Omental fat pad (tissue), 4 donors: ENCODE results near the gene MUC4. TPM values are rescaled to one million over a fixed set of nuclear protein-coding genes. Genes with fewer than 3 reads are reported as not detected.
"Not testable (repeated sequence)": the region's sequence is repeated elsewhere in the genome, so short reads cannot be mapped to it uniquely, and the experiment has no call there.

ENCODE experiments used
- ATAC-seq: fragments of 150-250 bp; one replicate; pipeline ENCODE4 v1.9.1; 2016; ENCODE audit warnings: mild to moderate bottlenecking, moderate library complexity; ENCODE audit not compliant: low FRiP score
- DNase-seq: peaks from one replicate; pipeline ENCODE4 v3.0.0-alpha.2; 2019; ENCODE audit warnings: low spot score
- total RNA-seq, 4 donors: library from RNA; depleted of rRNA; stranded (reverse); fragments of >200 nt; gene quantifications; one replicate each; pipeline ENCODE4 v1.1.0, GENCODE V29; 2016
- TF ChIP-seq, protein P1 (sequence below), 3 donors: fragments of 450-650 bp; IDR thresholded peaks; one replicate each; pipeline ENCODE4 v1.5.1; 2016 to 2017; ENCODE audit warnings: antibody characterized with exemption in 3 of 3, mild to moderate bottlenecking in 3 of 3, moderate library complexity in 2 of 3

The MUC4 gene
- total RNA-seq, 4 donors from 2014 or later, result 0.09 TPM; not detected in 3

DNA sequence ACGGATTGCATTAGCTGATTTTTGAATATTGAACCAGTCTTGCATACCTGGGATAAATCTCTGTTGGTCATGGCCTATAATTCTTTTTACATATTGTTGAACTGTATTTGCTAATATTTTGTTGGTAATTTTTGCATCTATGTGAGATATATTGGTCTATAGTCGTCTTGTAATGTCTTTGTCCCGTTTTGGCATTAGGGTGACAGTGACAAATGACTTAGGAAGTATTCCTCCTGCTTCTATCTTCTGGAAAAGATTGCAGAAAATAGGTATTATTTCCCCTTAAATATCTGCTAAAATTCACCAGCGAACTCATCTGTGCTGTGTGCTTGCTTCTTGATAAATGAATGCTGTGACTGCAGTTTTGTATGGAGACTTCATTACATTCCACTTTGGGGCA lies 67.3 kb downstream of the MUC4 start:
- DNase-seq (no peak), ATAC-seq (no peak)
- TF ChIP-seq, protein P1, sequence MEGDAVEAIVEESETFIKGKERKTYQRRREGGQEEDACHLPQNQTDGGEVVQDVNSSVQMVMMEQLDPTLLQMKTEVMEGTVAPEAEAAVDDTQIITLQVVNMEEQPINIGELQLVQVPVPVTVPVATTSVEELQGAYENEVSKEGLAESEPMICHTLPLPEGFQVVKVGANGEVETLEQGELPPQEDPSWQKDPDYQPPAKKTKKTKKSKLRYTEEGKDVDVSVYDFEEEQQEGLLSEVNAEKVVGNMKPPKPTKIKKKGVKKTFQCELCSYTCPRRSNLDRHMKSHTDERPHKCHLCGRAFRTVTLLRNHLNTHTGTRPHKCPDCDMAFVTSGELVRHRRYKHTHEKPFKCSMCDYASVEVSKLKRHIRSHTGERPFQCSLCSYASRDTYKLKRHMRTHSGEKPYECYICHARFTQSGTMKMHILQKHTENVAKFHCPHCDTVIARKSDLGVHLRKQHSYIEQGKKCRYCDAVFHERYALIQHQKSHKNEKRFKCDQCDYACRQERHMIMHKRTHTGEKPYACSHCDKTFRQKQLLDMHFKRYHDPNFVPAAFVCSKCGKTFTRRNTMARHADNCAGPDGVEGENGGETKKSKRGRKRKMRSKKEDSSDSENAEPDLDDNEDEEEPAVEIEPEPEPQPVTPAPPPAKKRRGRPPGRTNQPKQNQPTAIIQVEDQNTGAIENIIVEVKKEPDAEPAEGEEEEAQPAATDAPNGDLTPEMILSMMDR (IDR thresholded peaks at IDR 0.05), result no peak

DNA sequence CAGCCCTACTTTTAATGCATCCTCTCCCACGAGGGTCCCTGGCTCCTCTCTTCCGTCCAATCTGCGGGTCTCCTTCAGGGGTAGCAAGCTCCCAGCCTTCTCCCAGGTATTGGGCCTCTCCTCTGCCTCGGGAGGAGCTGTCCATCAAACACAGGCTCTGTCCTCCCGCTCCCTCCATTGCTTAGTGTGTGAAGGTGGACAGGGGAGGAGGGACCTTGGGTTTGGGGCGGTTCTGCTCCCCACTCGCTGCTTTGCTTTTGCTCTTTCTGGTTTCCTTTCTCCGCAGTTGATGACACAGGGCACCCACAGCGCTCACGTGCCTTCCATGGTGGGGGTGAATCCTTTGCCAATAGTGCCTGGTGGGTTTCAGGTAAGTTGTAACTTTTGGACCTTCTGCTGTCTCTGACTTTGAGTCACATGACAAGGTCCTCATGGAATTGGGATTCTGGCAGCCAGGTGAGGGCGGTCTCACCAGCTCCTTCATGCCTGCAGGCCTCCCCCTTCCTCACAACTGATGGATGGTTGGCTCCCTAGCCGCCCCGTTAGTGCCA lies 72.1 kb downstream of the MUC4 start:
- TF ChIP-seq, protein P1 (IDR thresholded peaks at IDR 0.05), result no peak
- no peak for DNase-seq
- ATAC-seq, result no peak

DNA sequence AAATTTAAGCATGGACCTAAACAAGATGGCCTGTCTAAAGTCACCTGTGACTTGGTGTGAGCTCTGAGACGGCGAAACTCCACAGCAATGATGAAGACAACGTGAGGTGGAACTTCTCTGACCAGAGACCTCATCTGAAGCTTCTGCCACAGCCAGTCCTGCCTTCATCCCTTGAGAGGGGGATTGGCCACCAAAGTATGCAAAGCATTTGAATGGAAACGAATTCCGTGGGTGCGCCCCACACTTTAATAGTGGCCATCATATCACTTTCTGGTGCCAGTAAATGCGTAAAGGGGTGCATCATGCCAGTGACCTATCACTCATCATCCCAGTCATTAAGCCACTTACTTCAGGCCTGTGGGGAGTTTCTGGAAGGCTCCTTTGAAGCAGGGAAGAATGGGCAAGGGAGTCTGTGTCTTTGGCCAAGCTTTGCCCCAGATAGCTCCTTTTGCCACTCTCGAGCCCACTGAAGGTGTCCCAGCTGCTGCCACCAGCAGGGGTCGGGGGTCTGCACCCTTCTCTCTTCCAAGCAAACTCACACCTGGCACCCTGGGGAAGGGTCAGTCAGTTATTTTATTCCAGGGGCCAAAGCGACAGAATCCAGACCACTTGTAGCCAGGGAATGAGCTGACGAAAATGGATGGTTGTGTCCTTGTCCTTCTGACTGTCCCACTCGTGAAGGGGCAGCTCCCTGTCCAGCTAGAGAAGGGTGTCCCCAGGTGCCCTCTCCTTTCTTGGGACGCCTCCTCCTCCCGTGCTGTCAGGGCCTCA lies 73.3 kb downstream of the MUC4 start:
- no peak for ATAC-seq
- TF ChIP-seq, protein P1 (IDR thresholded peaks at IDR 0.05), result no peak
- no peak for DNase-seq

DNA sequence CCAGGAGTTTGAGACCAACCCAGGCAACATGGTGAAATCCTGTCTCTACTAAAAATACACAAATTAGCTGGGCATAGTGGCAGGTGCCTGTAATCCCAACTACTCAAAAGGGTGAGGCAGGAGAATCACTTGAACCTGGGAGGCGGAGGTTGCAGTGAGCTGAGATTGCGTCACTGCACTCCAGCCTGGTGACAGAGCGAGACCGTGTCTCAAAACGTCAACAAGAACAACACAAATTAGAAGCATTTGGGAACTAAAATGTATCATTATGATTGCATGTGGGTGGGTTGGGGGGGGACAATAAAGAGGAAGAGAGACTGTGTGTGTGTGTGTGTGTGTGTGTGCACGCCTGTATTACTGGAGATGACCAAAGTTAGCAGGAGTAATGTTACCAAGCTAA lies 73.9 kb downstream of the MUC4 start:
- not testable (repeated sequence) for ATAC-seq, DNase-seq

DNA sequence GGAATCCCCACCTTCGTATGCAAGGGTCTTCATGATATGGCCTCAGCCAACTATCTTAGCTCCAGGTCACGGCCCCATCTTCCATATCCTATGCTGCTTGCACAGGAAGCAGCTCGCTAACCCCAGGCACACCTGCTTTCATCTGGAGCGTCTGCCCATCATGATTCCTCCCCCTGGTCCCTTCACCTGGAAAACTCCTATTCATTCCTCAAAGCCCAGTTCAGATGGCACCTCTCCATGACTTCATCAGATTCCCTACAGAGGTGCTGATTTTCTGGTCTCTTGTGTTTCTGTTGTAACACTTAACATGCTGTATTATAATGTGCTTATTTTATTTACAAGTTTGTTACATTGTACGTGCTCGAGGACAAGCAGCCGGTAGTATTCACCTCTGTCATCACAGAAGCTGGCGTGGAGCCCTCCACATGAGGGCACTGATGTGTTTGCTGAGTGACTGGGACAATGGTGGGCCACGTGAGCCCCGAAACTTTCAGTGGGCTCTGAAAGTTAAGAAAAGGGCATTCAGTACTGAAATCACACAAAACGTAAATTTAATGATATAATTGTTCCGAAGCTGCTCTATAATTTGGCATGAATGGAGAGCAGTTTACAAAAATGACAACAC lies 74.8 kb downstream of the MUC4 start:
- TF ChIP-seq, protein P1 (IDR thresholded peaks at IDR 0.05), result no peak
- ATAC-seq (no peak), DNase-seq (no peak)

DNA sequence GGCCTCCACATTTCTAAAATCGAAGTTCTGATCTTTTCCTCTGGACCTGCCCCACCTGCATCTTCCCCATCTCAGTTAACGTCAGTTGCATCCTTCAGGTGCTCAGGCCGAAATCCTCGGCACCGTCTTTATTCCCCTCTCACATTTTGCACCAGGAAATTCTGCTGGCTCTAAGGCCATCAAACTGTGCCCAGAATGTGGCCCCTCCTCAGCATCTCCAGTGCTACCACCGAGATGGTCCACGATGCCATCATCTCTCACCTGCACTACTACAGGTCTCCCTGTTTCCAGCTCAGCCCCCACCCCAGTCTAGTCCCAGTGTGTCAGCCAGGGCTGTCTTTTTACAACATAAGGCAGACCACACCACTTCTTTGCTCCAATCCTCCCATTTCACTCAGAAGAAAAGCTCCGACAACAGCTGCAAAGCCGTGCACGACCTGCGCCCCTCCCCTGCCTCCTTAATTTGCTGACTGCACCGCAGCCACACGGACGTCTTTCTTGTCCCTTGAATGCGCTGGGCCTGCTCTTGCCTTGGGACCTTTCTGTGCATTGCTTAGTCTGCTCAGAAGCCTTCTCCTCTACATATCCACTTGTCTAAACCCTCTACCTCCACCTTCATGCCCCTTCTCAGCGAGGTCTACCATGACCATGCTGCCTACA lies 76.6 kb downstream of the MUC4 start:
- no peak for DNase-seq
- TF ChIP-seq, protein P1 (IDR thresholded peaks at IDR 0.05), result no peak
- ATAC-seq, result no peak

DNA sequence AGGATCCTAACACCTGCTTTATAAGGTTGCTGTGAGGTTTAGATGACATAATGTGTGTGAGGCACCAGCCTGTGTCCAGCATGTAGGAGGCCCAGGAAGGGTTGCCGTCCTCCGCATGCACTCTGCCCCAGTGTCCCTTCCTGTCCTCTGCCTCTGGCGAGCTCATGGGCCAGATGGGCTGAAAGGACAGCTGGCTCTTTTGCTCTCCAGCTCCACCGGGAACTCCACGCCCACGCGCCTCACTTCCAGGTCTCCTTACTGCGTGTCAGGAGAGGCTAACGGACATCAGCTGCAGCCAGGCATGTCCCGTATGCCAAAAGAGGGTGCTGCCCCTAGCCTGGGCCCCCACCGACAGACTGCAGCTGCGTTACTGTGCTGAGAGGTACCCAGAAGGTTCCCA lies 78.8 kb downstream of the MUC4 start:
- TF ChIP-seq, protein P1 (IDR thresholded peaks at IDR 0.05), result no peak
- ATAC-seq, result no peak
- DNase-seq, result no peak
